NT2/D1 (cell line): ENCODE measurements around the gene RHEX.

Experiments
- SUZ12 ChIP-seq: IDR thresholded peaks from 2 replicates; pipeline ENCODE4 v1.6.1; 2011; ENCODE audit not compliant: insufficient read length, insufficient read depth; ENCODE audit errors: extremely low read depth
- YY1 ChIP-seq: IDR thresholded peaks from 2 replicates; pipeline ENCODE4 v1.6.1; 2011; ENCODE audit not compliant: insufficient read length, insufficient read depth

GRCh38 chr1:206020393-206021007, 32.5 kb upstream of the RHEX start:
- TF ChIP-seq YY1 (no peak), SUZ12 (no peak)
